Measurements from ENCODE around the gene ZNF594. TPM values are rescaled to one million over a fixed set of nuclear protein-coding genes. Genes with fewer than 3 reads are reported as not detected.

ZNF594 gene
- total and polyA plus RNA-seq, 2 of the 13 experiments (the other 11 are each of a cell fraction or from before 2014, with no cell fraction given) = 2.9 to 9.6 TPM

DNA sequence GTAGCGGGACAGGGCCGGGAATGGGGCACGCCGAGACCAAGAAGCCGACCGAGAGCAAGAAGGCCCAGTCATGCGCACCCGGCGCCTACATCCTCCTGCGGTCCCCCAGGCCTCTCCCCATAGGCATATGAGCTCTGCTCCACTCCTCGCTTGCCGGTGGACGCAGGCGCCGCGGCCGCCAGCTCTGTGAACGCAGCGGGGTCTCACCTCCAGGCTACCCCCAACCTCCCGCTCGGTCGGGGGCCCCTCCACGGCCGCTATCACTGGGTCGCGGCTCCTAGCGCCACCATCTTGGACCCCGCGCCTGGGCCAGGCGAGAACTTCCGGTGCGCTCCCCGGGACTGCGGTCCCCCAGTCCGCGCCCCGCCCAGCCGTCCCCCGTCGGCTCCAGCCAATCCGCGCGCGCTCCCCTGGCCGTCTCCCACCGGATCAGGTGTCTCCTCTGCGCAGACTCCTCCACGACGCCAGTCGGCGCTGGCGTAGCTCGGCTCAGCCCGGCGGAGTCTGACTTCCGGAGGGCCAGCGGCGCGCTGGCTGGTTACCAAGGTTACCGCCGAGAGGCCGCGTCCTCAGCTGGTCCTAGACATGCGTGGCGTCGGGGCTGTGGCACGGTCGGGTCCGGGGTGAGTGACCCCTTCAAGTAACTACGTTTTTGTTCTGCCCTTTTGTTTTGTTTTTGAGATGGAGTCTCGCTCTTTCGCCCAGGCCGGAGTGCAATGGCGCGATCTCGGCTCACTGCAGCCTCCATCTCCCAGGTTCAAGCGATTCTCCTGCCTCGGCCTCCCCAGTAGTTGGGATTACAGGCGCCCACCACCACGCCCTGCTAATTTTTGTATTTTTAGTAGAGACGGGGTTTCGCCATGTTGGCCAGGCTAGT, at the start of gene ZNF594 (continued):
- TF ChIP-seq, protein P1, sequence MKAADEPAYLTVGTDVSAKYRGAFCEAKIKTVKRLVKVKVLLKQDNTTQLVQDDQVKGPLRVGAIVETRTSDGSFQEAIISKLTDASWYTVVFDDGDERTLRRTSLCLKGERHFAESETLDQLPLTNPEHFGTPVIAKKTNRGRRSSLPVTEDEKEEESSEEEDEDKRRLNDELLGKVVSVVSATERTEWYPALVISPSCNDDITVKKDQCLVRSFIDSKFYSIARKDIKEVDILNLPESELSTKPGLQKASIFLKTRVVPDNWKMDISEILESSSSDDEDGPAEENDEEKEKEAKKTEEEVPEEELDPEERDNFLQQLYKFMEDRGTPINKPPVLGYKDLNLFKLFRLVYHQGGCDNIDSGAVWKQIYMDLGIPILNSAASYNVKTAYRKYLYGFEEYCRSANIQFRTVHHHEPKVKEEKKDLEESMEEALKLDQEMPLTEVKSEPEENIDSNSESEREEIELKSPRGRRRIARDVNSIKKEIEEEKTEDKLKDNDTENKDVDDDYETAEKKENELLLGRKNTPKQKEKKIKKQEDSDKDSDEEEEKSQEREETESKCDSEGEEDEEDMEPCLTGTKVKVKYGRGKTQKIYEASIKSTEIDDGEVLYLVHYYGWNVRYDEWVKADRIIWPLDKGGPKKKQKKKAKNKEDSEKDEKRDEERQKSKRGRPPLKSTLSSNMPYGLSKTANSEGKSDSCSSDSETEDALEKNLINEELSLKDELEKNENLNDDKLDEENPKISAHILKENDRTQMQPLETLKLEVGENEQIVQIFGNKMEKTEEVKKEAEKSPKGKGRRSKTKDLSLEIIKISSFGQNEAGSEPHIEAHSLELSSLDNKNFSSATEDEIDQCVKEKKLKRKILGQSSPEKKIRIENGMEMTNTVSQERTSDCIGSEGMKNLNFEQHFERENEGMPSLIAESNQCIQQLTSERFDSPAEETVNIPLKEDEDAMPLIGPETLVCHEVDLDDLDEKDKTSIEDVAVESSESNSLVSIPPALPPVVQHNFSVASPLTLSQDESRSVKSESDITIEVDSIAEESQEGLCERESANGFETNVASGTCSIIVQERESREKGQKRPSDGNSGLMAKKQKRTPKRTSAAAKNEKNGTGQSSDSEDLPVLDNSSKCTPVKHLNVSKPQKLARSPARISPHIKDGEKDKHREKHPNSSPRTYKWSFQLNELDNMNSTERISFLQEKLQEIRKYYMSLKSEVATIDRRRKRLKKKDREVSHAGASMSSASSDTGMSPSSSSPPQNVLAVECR (CRISPR knock-in tag; IDR thresholded peaks at IDR 0.05; ENCODE audit: borderline replicate concordance) = peak; percentile 94
- TF ChIP-seq, protein P2, sequence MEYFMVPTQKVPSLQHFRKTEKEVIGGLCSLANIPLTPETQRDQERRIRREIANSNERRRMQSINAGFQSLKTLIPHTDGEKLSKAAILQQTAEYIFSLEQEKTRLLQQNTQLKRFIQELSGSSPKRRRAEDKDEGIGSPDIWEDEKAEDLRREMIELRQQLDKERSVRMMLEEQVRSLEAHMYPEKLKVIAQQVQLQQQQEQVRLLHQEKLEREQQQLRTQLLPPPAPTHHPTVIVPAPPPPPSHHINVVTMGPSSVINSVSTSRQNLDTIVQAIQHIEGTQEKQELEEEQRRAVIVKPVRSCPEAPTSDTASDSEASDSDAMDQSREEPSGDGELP (IDR thresholded peaks at IDR 0.05; ENCODE audit: borderline replicate concordance, low read depth) = peak; percentile 88; the same call in 1 of the 2 replicates
- TF ChIP-seq MYNN (CRISPR knock-in tag; IDR thresholded peaks at IDR 0.05; ENCODE audit: low read depth) (no peak), ZBTB1 (CRISPR knock-in tag; IDR thresholded peaks at IDR 0.05; ENCODE audit: borderline replicate concordance) (no peak), ZMYM2 (CRISPR knock-in tag; IDR thresholded peaks at IDR 0.05) (no peak), BORCS8-MEF2B (CRISPR knock-in tag; IDR thresholded peaks at IDR 0.05) (peak; percentile 45; the same call in 1 of the 2 replicates)
- TF ChIP-seq, protein P3, sequence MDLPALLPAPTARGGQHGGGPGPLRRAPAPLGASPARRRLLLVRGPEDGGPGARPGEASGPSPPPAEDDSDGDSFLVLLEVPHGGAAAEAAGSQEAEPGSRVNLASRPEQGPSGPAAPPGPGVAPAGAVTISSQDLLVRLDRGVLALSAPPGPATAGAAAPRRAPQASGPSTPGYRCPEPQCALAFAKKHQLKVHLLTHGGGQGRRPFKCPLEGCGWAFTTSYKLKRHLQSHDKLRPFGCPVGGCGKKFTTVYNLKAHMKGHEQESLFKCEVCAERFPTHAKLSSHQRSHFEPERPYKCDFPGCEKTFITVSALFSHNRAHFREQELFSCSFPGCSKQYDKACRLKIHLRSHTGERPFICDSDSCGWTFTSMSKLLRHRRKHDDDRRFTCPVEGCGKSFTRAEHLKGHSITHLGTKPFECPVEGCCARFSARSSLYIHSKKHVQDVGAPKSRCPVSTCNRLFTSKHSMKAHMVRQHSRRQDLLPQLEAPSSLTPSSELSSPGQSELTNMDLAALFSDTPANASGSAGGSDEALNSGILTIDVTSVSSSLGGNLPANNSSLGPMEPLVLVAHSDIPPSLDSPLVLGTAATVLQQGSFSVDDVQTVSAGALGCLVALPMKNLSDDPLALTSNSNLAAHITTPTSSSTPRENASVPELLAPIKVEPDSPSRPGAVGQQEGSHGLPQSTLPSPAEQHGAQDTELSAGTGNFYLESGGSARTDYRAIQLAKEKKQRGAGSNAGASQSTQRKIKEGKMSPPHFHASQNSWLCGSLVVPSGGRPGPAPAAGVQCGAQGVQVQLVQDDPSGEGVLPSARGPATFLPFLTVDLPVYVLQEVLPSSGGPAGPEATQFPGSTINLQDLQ (CRISPR knock-in tag; IDR thresholded peaks at IDR 0.05) = no peak
- TF ChIP-seq, protein P4, sequence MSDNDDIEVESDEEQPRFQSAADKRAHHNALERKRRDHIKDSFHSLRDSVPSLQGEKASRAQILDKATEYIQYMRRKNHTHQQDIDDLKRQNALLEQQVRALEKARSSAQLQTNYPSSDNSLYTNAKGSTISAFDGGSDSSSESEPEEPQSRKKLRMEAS (IDR thresholded peaks at IDR 0.05) = peak; percentile 46; the same call in 1 of the 2 replicates
- TF ChIP-seq, protein P5, sequence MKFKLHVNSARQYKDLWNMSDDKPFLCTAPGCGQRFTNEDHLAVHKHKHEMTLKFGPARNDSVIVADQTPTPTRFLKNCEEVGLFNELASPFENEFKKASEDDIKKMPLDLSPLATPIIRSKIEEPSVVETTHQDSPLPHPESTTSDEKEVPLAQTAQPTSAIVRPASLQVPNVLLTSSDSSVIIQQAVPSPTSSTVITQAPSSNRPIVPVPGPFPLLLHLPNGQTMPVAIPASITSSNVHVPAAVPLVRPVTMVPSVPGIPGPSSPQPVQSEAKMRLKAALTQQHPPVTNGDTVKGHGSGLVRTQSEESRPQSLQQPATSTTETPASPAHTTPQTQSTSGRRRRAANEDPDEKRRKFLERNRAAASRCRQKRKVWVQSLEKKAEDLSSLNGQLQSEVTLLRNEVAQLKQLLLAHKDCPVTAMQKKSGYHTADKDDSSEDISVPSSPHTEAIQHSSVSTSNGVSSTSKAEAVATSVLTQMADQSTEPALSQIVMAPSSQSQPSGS (CRISPR knock-in tag; IDR thresholded peaks at IDR 0.05) = peak; percentile 39; the same call in 1 of the 2 replicates
- TF ChIP-seq, protein P6, sequence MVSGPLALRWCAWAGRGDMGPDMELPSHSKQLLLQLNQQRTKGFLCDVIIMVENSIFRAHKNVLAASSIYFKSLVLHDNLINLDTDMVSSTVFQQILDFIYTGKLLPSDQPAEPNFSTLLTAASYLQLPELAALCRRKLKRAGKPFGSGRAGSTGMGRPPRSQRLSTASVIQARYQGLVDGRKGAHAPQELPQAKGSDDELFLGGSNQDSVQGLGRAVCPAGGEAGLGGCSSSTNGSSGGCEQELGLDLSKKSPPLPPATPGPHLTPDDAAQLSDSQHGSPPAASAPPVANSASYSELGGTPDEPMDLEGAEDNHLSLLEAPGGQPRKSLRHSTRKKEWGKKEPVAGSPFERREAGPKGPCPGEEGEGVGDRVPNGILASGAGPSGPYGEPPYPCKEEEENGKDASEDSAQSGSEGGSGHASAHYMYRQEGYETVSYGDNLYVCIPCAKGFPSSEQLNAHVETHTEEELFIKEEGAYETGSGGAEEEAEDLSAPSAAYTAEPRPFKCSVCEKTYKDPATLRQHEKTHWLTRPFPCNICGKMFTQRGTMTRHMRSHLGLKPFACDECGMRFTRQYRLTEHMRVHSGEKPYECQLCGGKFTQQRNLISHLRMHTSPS (CRISPR knock-in tag; IDR thresholded peaks at IDR 0.05; ENCODE audit: low read depth) = no peak
- TF ChIP-seq, protein P7, sequence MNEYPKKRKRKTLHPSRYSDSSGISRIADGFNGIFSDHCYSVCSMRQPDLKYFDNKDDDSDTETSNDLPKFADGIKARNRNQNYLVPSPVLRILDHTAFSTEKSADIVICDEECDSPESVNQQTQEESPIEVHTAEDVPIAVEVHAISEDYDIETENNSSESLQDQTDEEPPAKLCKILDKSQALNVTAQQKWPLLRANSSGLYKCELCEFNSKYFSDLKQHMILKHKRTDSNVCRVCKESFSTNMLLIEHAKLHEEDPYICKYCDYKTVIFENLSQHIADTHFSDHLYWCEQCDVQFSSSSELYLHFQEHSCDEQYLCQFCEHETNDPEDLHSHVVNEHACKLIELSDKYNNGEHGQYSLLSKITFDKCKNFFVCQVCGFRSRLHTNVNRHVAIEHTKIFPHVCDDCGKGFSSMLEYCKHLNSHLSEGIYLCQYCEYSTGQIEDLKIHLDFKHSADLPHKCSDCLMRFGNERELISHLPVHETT (CRISPR knock-in tag; conservative IDR thresholded peaks at IDR 0.05) = no peak
- TF ChIP-seq, protein P8, sequence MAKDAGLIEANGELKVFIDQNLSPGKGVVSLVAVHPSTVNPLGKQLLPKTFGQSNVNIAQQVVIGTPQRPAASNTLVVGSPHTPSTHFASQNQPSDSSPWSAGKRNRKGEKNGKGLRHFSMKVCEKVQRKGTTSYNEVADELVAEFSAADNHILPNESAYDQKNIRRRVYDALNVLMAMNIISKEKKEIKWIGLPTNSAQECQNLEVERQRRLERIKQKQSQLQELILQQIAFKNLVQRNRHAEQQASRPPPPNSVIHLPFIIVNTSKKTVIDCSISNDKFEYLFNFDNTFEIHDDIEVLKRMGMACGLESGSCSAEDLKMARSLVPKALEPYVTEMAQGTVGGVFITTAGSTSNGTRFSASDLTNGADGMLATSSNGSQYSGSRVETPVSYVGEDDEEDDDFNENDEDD (CRISPR knock-in tag; IDR thresholded peaks at IDR 0.05; ENCODE audit: borderline replicate concordance) = peak; percentile 37; the same call in 1 of the 2 replicates
